Adrenal gland (tissue), 5 donors: ENCODE data around the gene NXPH1.

Experiments
- POLR2A ChIP-seq, 2 donors: fragments of 450-650 bp; IDR thresholded peaks; one replicate each; pipeline ENCODE4 v1.6.1; 2017; ENCODE audit warnings: antibody characterized with exemption in 2 of 2, mild to moderate bottlenecking in 2 of 2, moderate library complexity in 1 of 2
- TF ChIP-seq, protein P1 (sequence below), 6 experiments: fragments of 450-650 bp in 4 of 6; fragments of 200-600 bp in 2 of 6; sonication (generic) in 1 of 6; IDR thresholded peaks; 1 replicate in 5 of 6; 2 replicates in 1 of 6; pipeline versions ENCODE4 v1.5.1 to v1.8.0; 2016 to 2021; ENCODE audit warnings: antibody characterized with exemption in 6 of 6, mild to moderate bottlenecking in 2 of 6, moderate library complexity in 1 of 6
- donor health status: DM: no; HTN: no; CAD: no.

DNA sequence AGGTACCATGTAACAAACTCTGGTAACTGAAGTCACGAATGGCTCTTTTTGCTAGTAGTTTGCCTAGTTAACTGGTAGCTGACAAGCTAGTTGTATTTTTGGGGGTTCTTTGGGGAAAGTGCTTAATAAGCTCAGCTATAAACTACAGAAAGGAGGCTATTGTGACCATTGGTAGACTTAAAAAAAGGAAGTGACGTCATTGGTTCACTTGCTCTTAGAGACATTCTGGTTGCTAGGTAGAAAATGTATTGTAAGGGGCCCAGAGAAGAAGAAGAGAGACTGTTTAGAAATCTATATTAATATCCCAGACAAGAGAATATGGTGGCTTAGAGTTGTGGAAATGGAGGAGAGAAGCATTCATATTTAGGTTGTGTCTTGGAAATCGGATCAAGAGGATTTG is 103.0 kb downstream of the NXPH1 start:
- no peak for TF ChIP-seq POLR2A (IDR thresholded peaks at IDR 0.05)
- TF ChIP-seq, protein P1, sequence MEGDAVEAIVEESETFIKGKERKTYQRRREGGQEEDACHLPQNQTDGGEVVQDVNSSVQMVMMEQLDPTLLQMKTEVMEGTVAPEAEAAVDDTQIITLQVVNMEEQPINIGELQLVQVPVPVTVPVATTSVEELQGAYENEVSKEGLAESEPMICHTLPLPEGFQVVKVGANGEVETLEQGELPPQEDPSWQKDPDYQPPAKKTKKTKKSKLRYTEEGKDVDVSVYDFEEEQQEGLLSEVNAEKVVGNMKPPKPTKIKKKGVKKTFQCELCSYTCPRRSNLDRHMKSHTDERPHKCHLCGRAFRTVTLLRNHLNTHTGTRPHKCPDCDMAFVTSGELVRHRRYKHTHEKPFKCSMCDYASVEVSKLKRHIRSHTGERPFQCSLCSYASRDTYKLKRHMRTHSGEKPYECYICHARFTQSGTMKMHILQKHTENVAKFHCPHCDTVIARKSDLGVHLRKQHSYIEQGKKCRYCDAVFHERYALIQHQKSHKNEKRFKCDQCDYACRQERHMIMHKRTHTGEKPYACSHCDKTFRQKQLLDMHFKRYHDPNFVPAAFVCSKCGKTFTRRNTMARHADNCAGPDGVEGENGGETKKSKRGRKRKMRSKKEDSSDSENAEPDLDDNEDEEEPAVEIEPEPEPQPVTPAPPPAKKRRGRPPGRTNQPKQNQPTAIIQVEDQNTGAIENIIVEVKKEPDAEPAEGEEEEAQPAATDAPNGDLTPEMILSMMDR (IDR thresholded peaks at IDR 0.05), result no peak
